Measurements from ENCODE around the gene DHRS2. TPM values are rescaled to one million over a fixed set of nuclear protein-coding genes. Genes with fewer than 3 reads are reported as not detected.

DHRS2 gene
- total and polyA plus RNA-seq, 2 of the 13 experiments (the other 11 are each of a cell fraction or from before 2014, with no cell fraction given): 1,621 to 3,021 TPM

DNA sequence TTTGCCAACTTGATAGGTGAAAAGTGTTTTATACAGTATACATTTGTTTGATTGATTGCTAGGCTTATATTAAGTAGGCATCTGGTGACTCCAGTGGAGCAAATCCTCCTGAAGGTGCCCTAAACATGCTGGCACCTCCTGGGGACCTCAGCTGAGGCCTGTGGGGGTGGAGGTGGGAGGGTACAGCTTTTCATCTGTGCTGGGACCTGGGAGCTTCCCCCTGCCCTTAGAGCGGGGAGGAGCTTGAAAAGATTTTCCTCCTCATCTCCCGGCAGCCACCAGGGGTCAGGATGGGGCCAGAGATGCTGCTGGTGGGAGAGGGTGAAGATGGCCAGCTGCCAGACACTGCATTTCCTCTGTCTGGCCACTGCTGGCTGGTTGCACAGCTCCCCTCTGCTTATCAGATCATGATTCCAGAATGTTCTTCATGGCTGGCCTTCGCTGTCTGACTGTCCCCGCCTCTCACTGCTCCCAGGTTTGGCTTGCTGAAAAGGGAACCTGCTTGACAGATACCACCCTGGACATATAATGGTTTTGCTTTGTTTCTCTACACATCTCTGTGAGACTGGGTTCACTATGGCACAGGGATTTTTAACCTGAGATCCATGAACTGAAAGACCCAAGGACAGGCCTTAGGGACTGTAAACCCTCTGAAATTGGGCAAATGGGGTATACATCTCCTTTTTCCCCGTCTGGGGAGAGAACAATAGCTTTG lies 47.1 kb upstream of the DHRS2 start (continued):
- TF ChIP-seq PHF21A (CRISPR knock-in tag; IDR thresholded peaks at IDR 0.05) (peak; percentile 88), SPEN (CRISPR knock-in tag; IDR thresholded peaks at IDR 0.05; ENCODE audit: low read depth) (peak; percentile 97), ZBTB38 (CRISPR knock-in tag; IDR thresholded peaks at IDR 0.05) (peak; percentile 98), ZNF616 (CRISPR knock-in tag; IDR thresholded peaks at IDR 0.05; ENCODE audit: low read depth) (no peak; the same call in 1 of the 2 replicates), ZNF430 (CRISPR knock-in tag; IDR thresholded peaks at IDR 0.05) (peak; percentile 82), THAP11 (CRISPR knock-in tag; IDR thresholded peaks at IDR 0.05) (peak; percentile 87), ZFP1 (CRISPR knock-in tag; IDR thresholded peaks at IDR 0.05) (peak; percentile 92), ZNF124 (CRISPR knock-in tag; IDR thresholded peaks at IDR 0.05) (peak; percentile 99), ZNF432 (CRISPR knock-in tag; IDR thresholded peaks at IDR 0.05; ENCODE audit: borderline replicate concordance) (no peak), IKZF4 (CRISPR knock-in tag; IDR thresholded peaks at IDR 0.05; ENCODE audit: borderline replicate concordance, low read depth, not compliant biosample characterization) (no peak), FLYWCH1 (CRISPR knock-in tag; IDR thresholded peaks at IDR 0.05) (no peak), NFYC (CRISPR knock-in tag; IDR thresholded peaks at IDR 0.05) (peak; percentile 75), SRF (IDR thresholded peaks at IDR 0.05; ENCODE audit: low read depth, low read length) (peak; percentile 21; the same call in 1 of the 2 replicates), ZFYVE20 (CRISPR knock-in tag; IDR thresholded peaks at IDR 0.05; ENCODE audit: borderline replicate concordance, low read depth) (no peak), RFXAP (CRISPR knock-in tag; IDR thresholded peaks at IDR 0.05; ENCODE audit: borderline replicate concordance) (peak; percentile 85; the same call in 1 of the 2 replicates), ZMYM2 (CRISPR knock-in tag; IDR thresholded peaks at IDR 0.05) (peak; percentile 43; the same call in 1 of the 2 replicates), ARHGAP35 (CRISPR knock-in tag; IDR thresholded peaks at IDR 0.05; ENCODE audit: borderline replicate concordance) (peak; percentile 82), ZFAT (CRISPR knock-in tag; conservative IDR thresholded peaks at IDR 0.05) (no peak), GTF3A (CRISPR knock-in tag; conservative IDR thresholded peaks at IDR 0.05) (0 out of 2 replicates have a peak, but pooled peaks have one; percentile 87), ZNF251 (CRISPR knock-in tag; IDR thresholded peaks at IDR 0.05) (peak; percentile 96; the same call in 1 of the 2 replicates), SIX1 (CRISPR knock-in tag; IDR thresholded peaks at IDR 0.05; ENCODE audit: borderline replicate concordance) (peak; percentile 75; the same call in 1 of the 2 replicates)
- TF ChIP-seq, protein P1, sequence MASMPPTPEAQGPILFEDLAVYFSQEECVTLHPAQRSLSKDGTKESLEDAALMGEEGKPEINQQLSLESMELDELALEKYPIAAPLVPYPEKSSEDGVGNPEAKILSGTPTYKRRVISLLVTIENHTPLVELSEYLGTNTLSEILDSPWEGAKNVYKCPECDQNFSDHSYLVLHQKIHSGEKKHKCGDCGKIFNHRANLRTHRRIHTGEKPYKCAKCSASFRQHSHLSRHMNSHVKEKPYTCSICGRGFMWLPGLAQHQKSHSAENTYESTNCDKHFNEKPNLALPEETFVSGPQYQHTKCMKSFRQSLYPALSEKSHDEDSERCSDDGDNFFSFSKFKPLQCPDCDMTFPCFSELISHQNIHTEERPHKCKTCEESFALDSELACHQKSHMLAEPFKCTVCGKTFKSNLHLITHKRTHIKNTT (CRISPR knock-in tag; IDR thresholded peaks at IDR 0.05): no peak
- TF ChIP-seq, protein P2, sequence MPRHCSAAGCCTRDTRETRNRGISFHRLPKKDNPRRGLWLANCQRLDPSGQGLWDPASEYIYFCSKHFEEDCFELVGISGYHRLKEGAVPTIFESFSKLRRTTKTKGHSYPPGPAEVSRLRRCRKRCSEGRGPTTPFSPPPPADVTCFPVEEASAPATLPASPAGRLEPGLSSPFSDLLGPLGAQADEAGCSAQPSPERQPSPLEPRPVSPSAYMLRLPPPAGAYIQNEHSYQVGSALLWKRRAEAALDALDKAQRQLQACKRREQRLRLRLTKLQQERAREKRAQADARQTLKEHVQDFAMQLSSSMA (CRISPR knock-in tag; IDR thresholded peaks at IDR 0.05): no peak
- TF ChIP-seq, protein P3, sequence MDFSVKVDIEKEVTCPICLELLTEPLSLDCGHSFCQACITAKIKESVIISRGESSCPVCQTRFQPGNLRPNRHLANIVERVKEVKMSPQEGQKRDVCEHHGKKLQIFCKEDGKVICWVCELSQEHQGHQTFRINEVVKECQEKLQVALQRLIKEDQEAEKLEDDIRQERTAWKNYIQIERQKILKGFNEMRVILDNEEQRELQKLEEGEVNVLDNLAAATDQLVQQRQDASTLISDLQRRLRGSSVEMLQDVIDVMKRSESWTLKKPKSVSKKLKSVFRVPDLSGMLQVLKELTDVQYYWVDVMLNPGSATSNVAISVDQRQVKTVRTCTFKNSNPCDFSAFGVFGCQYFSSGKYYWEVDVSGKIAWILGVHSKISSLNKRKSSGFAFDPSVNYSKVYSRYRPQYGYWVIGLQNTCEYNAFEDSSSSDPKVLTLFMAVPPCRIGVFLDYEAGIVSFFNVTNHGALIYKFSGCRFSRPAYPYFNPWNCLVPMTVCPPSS (IDR thresholded peaks at IDR 0.05): no peak
- TF ChIP-seq, protein P4, sequence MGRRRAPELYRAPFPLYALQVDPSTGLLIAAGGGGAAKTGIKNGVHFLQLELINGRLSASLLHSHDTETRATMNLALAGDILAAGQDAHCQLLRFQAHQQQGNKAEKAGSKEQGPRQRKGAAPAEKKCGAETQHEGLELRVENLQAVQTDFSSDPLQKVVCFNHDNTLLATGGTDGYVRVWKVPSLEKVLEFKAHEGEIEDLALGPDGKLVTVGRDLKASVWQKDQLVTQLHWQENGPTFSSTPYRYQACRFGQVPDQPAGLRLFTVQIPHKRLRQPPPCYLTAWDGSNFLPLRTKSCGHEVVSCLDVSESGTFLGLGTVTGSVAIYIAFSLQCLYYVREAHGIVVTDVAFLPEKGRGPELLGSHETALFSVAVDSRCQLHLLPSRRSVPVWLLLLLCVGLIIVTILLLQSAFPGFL (CRISPR knock-in tag; IDR thresholded peaks at IDR 0.05): no peak
- TF ChIP-seq, protein P5, sequence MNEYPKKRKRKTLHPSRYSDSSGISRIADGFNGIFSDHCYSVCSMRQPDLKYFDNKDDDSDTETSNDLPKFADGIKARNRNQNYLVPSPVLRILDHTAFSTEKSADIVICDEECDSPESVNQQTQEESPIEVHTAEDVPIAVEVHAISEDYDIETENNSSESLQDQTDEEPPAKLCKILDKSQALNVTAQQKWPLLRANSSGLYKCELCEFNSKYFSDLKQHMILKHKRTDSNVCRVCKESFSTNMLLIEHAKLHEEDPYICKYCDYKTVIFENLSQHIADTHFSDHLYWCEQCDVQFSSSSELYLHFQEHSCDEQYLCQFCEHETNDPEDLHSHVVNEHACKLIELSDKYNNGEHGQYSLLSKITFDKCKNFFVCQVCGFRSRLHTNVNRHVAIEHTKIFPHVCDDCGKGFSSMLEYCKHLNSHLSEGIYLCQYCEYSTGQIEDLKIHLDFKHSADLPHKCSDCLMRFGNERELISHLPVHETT (CRISPR knock-in tag; conservative IDR thresholded peaks at IDR 0.05): peak; percentile 32; the same call in 1 of the 2 replicates

Measured in HepG2 (cell line).